ENCODE data around the gene ALX1. TPM values are rescaled to one million over a fixed set of nuclear protein-coding genes. Genes with fewer than 3 reads are reported as not detected.

Gene ALX1
- total RNA-seq (ENCODE audit: unreplicated experiment): 3.1 TPM
- long read RNA-seq, transcript ALX1-201 (4 exons, 1,445 nt): major isoform, 6 of 6 reads
- long read RNA-seq, partial matches to known transcripts: 0 of 6 reads
- long read RNA-seq, other reads (novel, unspliced or antisense): 0 of 6 reads

- H3K27ac Mint-ChIP-seq (ENCODE audit: unreplicated experiment): peak within 1 kb of the TSS; percentile 98
- peaks cover 19% of the 10 kb centered on the region for H3K4me1 Mint-ChIP-seq (ENCODE audit: unreplicated experiment)
- peak; percentile 73 for DNase-seq (ENCODE audit: low spot score)
- TF ChIP-seq CTCF (IDR thresholded peaks at IDR 0.05; ENCODE audit: unreplicated experiment): no peak
- H3K36me3 Mint-ChIP-seq (ENCODE audit: low read depth, unreplicated experiment): no peaks in the 10 kb centered on the region
- H3K4me3 Mint-ChIP-seq (ENCODE audit: unreplicated experiment): peak within 1 kb of the TSS; percentile 98
- no peaks in the 10 kb centered on the region for H3K9me3 Mint-ChIP-seq (ENCODE audit: unreplicated experiment)
- peaks cover 22% of the 10 kb centered on the region for H3K27me3 Mint-ChIP-seq (ENCODE audit: unreplicated experiment)
These were observed at the start of gene ALX1 for GRCh38 chr12:85280165-85280983. Gene ALX1, plus strand, starts transcription at chr12:85280220. Its CDS starts 42 bp downstream, at chr12:85280262.

GRCh38 chr12:85237327-85237726 is 42.7 kb upstream of the ALX1 start:
- Mint-ChIP-seq H3K9me3 (ENCODE audit: unreplicated experiment) (no peaks in the 10 kb centered on the region), H3K27me3 (ENCODE audit: unreplicated experiment) (no peaks in the 10 kb centered on the region), H3K36me3 (ENCODE audit: low read depth, unreplicated experiment) (no peaks in the 10 kb centered on the region), H3K27ac (ENCODE audit: unreplicated experiment) (no peak overlapping the region), H3K4me1 (ENCODE audit: unreplicated experiment) (no peaks in the 10 kb centered on the region), H3K4me3 (ENCODE audit: unreplicated experiment) (no peak overlapping the region)
- DNase-seq (ENCODE audit: low spot score): no peak
- TF ChIP-seq CTCF (IDR thresholded peaks at IDR 0.05; ENCODE audit: unreplicated experiment): no peak

GRCh38 chr12:85244561-85244960 is 35.5 kb upstream of the ALX1 start:
- H3K27me3 Mint-ChIP-seq (ENCODE audit: unreplicated experiment): no peaks in the 10 kb centered on the region
- H3K36me3 Mint-ChIP-seq (ENCODE audit: low read depth, unreplicated experiment): no peaks in the 10 kb centered on the region
- no peak overlapping the region for H3K4me3 Mint-ChIP-seq (ENCODE audit: unreplicated experiment)

GRCh38 chr12:85253853-85254252 is 26.2 kb upstream of the ALX1 start:
- Mint-ChIP-seq H3K9me3 (ENCODE audit: unreplicated experiment) (no peaks in the 10 kb centered on the region), H3K27me3 (ENCODE audit: unreplicated experiment) (no peaks in the 10 kb centered on the region), H3K4me1 (ENCODE audit: unreplicated experiment) (no peaks in the 10 kb centered on the region), H3K4me3 (ENCODE audit: unreplicated experiment) (no peak overlapping the region), H3K27ac (ENCODE audit: unreplicated experiment) (no peak overlapping the region), H3K36me3 (ENCODE audit: low read depth, unreplicated experiment) (no peaks in the 10 kb centered on the region)
- no peak for DNase-seq (ENCODE audit: low spot score)
- TF ChIP-seq CTCF (IDR thresholded peaks at IDR 0.05; ENCODE audit: unreplicated experiment): no peak

More at GRCh38 chr12:85244561-85244960, 35.5 kb upstream of the ALX1 start:
- H3K9me3 Mint-ChIP-seq (ENCODE audit: unreplicated experiment): no peaks in the 10 kb centered on the region
- H3K4me1 Mint-ChIP-seq (ENCODE audit: unreplicated experiment): no peaks in the 10 kb centered on the region
- no peak overlapping the region for H3K27ac Mint-ChIP-seq (ENCODE audit: unreplicated experiment)
- DNase-seq (ENCODE audit: low spot score): no peak
- TF ChIP-seq CTCF (IDR thresholded peaks at IDR 0.05; ENCODE audit: unreplicated experiment): no peak

GRCh38 chr12:85257671-85258070 is 22.3 kb upstream of the ALX1 start:
- Mint-ChIP-seq H3K9me3 (ENCODE audit: unreplicated experiment) (no peaks in the 10 kb centered on the region), H3K4me3 (ENCODE audit: unreplicated experiment) (no peak overlapping the region), H3K27me3 (ENCODE audit: unreplicated experiment) (no peaks in the 10 kb centered on the region), H3K27ac (ENCODE audit: unreplicated experiment) (no peak overlapping the region), H3K4me1 (ENCODE audit: unreplicated experiment) (no peaks in the 10 kb centered on the region), H3K36me3 (ENCODE audit: low read depth, unreplicated experiment) (no peaks in the 10 kb centered on the region)
- DNase-seq (ENCODE audit: low spot score): no peak
- TF ChIP-seq CTCF (IDR thresholded peaks at IDR 0.05; ENCODE audit: unreplicated experiment): no peak
